ENCODE data around the gene SEMA6B. TPM values are rescaled to one million over a fixed set of nuclear protein-coding genes. Genes with fewer than 3 reads are reported as not detected.
"Not testable (repeated sequence)": the region's sequence is repeated elsewhere in the genome, so short reads cannot be mapped to it uniquely, and the experiment has no call there.

SEMA6B gene
- total and polyA plus RNA-seq, 2 donors (not counting 1 experiment from before 2014, with no cell fraction given), result 0.42 TPM; not detected in 1

DNA sequence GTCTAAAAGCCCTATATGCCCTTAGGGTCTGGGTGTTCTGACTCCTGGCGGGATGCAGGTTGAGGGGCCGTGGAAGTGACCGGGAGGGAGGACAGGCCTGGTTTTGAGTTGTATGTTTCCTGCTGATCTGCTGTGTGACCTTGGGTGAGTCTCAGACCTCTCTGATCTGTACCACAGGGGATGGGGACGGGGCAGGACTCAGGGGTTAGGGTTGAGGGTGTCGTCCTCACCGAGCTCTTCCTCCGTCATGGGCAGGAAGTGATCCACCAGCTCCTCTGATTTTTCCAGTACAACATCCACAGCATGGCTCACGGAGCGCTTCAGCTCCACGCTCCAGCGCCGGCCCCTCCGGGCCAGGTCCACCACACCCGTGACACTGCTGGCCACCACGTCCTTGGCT is 30.6 kb downstream of the SEMA6B start:
- intact Hi-C loops (cut with micrococcal nuclease), result no loop called here
- H3K4me1 ChIP-seq (ENCODE audit: control insufficient read depth in 2 of 2, insufficient read depth in 2 of 2, low read length in 2 of 2), result no peaks in the 10 kb centered on the region
- ATAC-seq (ENCODE audit: low read depth) (no peak), DNase-seq (no peak)
- no peaks in the 10 kb centered on the region for H3K9me3 ChIP-seq (ENCODE audit: control extremely low read depth in 1 of 3, control insufficient read depth in 2 of 3, insufficient read depth in 1 of 3, low read length in 2 of 3)
- H3K4me3 ChIP-seq (ENCODE audit: control extremely low read depth in 1 of 5, extremely low read depth in 1 of 5, insufficient read depth in 1 of 5, low read depth in 2 of 5, low read length in 4 of 5), result no peak overlapping the region
- H3K9me3 Mint-ChIP-seq (ENCODE audit: insufficient read depth), result no peaks in the 10 kb centered on the region
- H3K4me2 ChIP-seq (replicated peaks; ENCODE audit: low read depth, low read length, poor library complexity, severe bottlenecking), result no peak overlapping the region
- no peak overlapping the region for H3K27ac Mint-ChIP-seq
- TF ChIP-seq, protein P1, sequence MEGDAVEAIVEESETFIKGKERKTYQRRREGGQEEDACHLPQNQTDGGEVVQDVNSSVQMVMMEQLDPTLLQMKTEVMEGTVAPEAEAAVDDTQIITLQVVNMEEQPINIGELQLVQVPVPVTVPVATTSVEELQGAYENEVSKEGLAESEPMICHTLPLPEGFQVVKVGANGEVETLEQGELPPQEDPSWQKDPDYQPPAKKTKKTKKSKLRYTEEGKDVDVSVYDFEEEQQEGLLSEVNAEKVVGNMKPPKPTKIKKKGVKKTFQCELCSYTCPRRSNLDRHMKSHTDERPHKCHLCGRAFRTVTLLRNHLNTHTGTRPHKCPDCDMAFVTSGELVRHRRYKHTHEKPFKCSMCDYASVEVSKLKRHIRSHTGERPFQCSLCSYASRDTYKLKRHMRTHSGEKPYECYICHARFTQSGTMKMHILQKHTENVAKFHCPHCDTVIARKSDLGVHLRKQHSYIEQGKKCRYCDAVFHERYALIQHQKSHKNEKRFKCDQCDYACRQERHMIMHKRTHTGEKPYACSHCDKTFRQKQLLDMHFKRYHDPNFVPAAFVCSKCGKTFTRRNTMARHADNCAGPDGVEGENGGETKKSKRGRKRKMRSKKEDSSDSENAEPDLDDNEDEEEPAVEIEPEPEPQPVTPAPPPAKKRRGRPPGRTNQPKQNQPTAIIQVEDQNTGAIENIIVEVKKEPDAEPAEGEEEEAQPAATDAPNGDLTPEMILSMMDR (IDR thresholded peaks at IDR 0.05), result no peak
- TF ChIP-seq EZH2 (IDR thresholded peaks at IDR 0.05; ENCODE audit: borderline replicate concordance, insufficient read depth, low read depth, low read length, poor library complexity, severe bottlenecking), result no peak
- no peaks in the 10 kb centered on the region for H3K4me1 Mint-ChIP-seq
- no peak overlapping the region for H3K9ac ChIP-seq (ENCODE audit: low read length)
- H3K27ac ChIP-seq (ENCODE audit: low read length in 2 of 2), result no peak overlapping the region
- no peaks in the 10 kb centered on the region for H3K36me3 ChIP-seq (replicated peaks in 1 of 2; ENCODE audit: control extremely low read depth in 1 of 2, control insufficient read depth in 1 of 2, extremely low read depth in 1 of 2, insufficient read depth in 2 of 2, low read length in 1 of 2)
- no peak overlapping the region for H2AFZ ChIP-seq (ENCODE audit: insufficient read depth, low read depth, low read length, poor library complexity, severe bottlenecking)
- H4K20me1 ChIP-seq (ENCODE audit: control insufficient read depth, insufficient read depth, low read length, poor library complexity, severe bottlenecking), result no peaks in the 10 kb centered on the region
- peaks cover 0 to 2% (median 0%) of the 10 kb centered on the region in 4 experiments for H3K27me3 ChIP-seq (replicated peaks in 1 of 4; ENCODE audit: control extremely low read depth in 1 of 4, control insufficient read depth in 3 of 4, insufficient read depth in 4 of 4, low read length in 3 of 4)
- H3K27me3 Mint-ChIP-seq, result peaks cover 8% of the 10 kb centered on the region
- no peaks in the 10 kb centered on the region for H3K79me2 ChIP-seq (ENCODE audit: control insufficient read depth, insufficient read depth, low read length)
- ChIA-PET POLR2A (no interaction called here), CTCF (no interaction called here)
- no peak overlapping the region for H3K4me3 Mint-ChIP-seq
- 88% methylated on average over 13 of the region's 15 CpGs for WGBS (ENCODE audit: insufficient coverage)

DNA sequence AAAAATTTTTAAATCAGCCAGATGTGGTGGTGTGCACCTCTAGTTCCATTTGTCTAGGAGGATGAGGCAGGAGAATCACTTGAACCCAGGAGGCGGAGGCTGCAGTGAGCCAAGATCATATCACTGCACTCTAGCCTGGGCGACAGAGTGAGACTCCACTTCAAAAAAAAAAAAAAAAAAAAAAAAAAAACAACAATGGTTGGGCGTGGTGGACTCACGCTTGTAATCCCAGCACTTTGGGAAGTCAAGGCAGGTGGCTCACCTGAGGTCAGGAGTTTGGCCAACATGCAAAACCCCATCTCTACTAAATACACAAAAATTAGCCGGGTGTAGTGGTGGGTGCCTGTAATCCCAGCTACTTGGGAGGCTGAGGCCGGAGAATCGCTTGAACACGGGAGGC is 32.1 kb downstream of the SEMA6B start:
- H3K79me2 ChIP-seq (ENCODE audit: control insufficient read depth, insufficient read depth, low read length); H2AFZ ChIP-seq (ENCODE audit: insufficient read depth, low read depth, low read length, poor library complexity, severe bottlenecking); H3K27me3 Mint-ChIP-seq; intact Hi-C loops (cut with micrococcal nuclease); H4K20me1 ChIP-seq (ENCODE audit: control insufficient read depth, insufficient read depth, low read length, poor library complexity, severe bottlenecking); H3K27ac ChIP-seq (ENCODE audit: low read length in 2 of 2); DNase-seq; H3K4me3 ChIP-seq (ENCODE audit: control extremely low read depth in 1 of 5, extremely low read depth in 1 of 5, insufficient read depth in 1 of 5, low read depth in 2 of 5, low read length in 4 of 5); H3K9me3 ChIP-seq (ENCODE audit: control extremely low read depth in 1 of 3, control insufficient read depth in 2 of 3, insufficient read depth in 1 of 3, low read length in 2 of 3); H3K4me3 Mint-ChIP-seq; H3K9ac ChIP-seq (ENCODE audit: low read length); POLR2A ChIA-PET; H3K27me3 ChIP-seq (replicated peaks in 1 of 4; ENCODE audit: control extremely low read depth in 1 of 4, control insufficient read depth in 3 of 4, insufficient read depth in 4 of 4, low read length in 3 of 4); H3K9me3 Mint-ChIP-seq (ENCODE audit: insufficient read depth); H3K36me3 ChIP-seq (replicated peaks in 1 of 2; ENCODE audit: control extremely low read depth in 1 of 2, control insufficient read depth in 1 of 2, extremely low read depth in 1 of 2, insufficient read depth in 2 of 2, low read length in 1 of 2); ATAC-seq (ENCODE audit: low read depth); H3K4me1 ChIP-seq (ENCODE audit: control insufficient read depth in 2 of 2, insufficient read depth in 2 of 2, low read length in 2 of 2); H3K4me2 ChIP-seq (replicated peaks; ENCODE audit: low read depth, low read length, poor library complexity, severe bottlenecking); H3K4me1 Mint-ChIP-seq; H3K27ac Mint-ChIP-seq: not testable (repeated sequence)
- WGBS (ENCODE audit: insufficient coverage), result 98% methylated on average over 4 of the region's 8 CpGs
- CTCF ChIA-PET, result interaction anchor here (7.0 kb wide), 1 partner anchor 258 kb away, joined by 89 read pairs; no protein-coding TSS in a partner anchor

Data from B cell (primary cell).